Mesothelial cell of epicardium (in vitro differentiated cells): ENCODE results near the gene METAP1D. TPM values are rescaled to one million over a fixed set of nuclear protein-coding genes. Genes with fewer than 3 reads are reported as not detected.

Source experiments
- DNase-seq, 2 experiments: peaks; one replicate each; pipeline ENCODE4 v3.0.0; 2021; ENCODE audit warnings: low spot score in 2 of 2; ENCODE audit not compliant: unreplicated experiment in 2 of 2
- H3K27ac Mint-ChIP-seq: 2 replicates; pipeline ENCODE4 v1.8.0; 2021; ENCODE audit warnings: mixed read lengths
- H3K27me3 Mint-ChIP-seq: 2 replicates; pipeline ENCODE4 v1.8.0; 2021; ENCODE audit warnings: low read depth, mixed read lengths
- H3K36me3 Mint-ChIP-seq: 2 replicates; pipeline ENCODE4 v1.8.0; 2021; ENCODE audit warnings: mixed read lengths
- H3K4me1 Mint-ChIP-seq: 2 replicates; pipeline ENCODE4 v1.8.0; 2021; ENCODE audit warnings: mixed read lengths
- H3K4me3 Mint-ChIP-seq: 2 replicates; pipeline ENCODE4 v1.8.0; 2021; ENCODE audit warnings: mild to moderate bottlenecking, moderate library complexity, mixed read lengths
- H3K9me3 Mint-ChIP-seq: 2 replicates; pipeline ENCODE4 v1.8.0; 2021; ENCODE audit warnings: mixed read lengths
- total RNA-seq: library from RNA; stranded (reverse); gene quantifications from 3 replicates; pipeline ENCODE4 v1.2.1, GENCODE V29; 2021
- TF ChIP-seq, protein P1 (sequence below): fragments of 200-600 bp; sonication (generic); IDR thresholded peaks from one replicate; pipeline ENCODE4 v1.5.0; 2021; ENCODE audit warnings: antibody characterized with exemption; ENCODE audit not compliant: unreplicated experiment

METAP1D gene
- total RNA-seq, 1 donor from 2014 or later: 13.5 TPM

GRCh38 chr2:172094294-172095145, 94.8 kb downstream of the METAP1D start:
- Mint-ChIP-seq H3K27ac (peak overlapping the region; percentile 97), H3K27me3 (peaks cover 76% of the 10 kb centered on the region), H3K4me1 (peaks cover 50% of the 10 kb centered on the region), H3K9me3 (no peaks in the 10 kb centered on the region), H3K36me3 (no peaks in the 10 kb centered on the region), H3K4me3 (peak overlapping the region; percentile 70)
- TF ChIP-seq, protein P1, sequence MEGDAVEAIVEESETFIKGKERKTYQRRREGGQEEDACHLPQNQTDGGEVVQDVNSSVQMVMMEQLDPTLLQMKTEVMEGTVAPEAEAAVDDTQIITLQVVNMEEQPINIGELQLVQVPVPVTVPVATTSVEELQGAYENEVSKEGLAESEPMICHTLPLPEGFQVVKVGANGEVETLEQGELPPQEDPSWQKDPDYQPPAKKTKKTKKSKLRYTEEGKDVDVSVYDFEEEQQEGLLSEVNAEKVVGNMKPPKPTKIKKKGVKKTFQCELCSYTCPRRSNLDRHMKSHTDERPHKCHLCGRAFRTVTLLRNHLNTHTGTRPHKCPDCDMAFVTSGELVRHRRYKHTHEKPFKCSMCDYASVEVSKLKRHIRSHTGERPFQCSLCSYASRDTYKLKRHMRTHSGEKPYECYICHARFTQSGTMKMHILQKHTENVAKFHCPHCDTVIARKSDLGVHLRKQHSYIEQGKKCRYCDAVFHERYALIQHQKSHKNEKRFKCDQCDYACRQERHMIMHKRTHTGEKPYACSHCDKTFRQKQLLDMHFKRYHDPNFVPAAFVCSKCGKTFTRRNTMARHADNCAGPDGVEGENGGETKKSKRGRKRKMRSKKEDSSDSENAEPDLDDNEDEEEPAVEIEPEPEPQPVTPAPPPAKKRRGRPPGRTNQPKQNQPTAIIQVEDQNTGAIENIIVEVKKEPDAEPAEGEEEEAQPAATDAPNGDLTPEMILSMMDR: no peak
- DNase-seq: peak; percentile 25 to 56

DNA sequence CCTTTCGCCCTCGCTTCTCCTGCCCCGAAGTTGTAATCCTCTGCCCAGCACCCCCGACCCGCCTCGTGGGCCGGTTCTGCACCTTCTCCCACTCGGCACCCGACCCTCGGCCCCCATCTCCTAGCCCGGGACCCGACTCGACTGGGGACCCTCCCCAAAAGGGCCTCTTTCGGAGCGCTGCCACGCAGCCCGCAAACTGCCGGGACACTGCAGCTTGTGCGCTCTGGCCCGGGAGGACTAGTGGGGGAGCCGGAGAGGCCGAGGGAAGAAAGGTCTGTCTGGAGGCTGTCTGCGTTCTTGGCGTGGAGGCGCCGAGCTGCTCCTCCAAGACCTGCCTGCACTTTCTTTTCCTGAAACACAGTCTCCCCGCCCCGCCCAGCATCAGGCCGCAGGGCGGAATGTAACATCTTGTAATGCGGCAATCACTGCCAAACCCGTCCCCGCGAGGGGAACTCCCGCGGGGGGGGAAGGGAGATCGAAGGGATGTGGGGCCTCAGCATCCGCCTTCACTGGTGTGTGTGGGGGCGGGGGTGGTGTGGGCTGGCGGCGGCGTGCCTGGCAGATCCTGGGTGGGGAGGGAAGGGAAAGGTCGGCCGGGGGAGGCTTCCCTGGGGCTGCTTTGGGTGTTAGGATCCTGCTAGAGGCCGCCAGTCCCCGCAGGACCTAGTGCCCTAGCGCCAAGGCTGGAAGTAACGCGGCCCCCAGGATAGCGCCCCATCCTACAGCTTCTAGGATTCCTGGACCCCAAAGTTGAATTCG, 95.6 kb downstream of the METAP1D start:
- DNase-seq: peak; percentile 61 to 84
- no peaks in the 10 kb centered on the region for H3K36me3 Mint-ChIP-seq
- H3K9me3 Mint-ChIP-seq: no peaks in the 10 kb centered on the region
- TF ChIP-seq, protein P1: no peak
- H3K27me3 Mint-ChIP-seq: peaks cover 74% of the 10 kb centered on the region
- H3K4me3 Mint-ChIP-seq: peak overlapping the region; percentile 70
- peak overlapping the region; percentile 97 for H3K27ac Mint-ChIP-seq
- peaks cover 52% of the 10 kb centered on the region for H3K4me1 Mint-ChIP-seq

DNA sequence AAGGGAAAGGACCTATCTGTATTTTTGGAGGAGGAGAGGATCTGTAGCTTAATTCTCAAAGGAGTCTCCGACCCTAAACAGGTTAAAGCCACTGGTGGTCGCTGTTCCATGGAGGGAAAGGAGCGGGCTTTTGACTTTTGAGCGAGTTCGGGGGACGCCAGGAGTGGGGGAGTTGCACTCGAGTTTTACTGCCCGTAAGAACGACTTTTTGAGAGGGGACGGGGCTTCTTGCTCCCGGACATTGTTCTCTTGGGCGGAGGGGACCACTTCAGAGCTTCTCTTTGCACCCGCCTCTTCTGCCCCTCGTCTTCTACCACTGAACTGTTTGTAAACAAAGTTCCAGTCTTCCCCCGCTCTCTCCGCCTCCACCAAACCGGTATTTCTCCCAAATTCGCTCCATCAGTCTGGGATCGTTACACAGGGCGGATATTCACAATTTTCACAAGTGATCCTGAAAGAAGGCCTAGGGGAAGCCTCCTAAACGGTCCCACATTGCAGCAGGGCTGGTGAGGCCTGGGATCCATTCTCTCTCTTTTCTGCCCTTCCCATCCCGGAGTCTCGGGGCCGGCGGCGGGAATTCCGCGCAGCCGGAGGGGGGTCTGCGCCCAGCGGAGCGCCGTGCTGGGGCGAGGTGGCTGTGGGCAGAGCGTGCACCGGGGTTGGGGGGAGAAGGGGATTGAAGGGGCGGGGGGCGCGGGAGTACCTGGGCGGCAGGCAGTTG, 96.3 kb downstream of the METAP1D start:
- Mint-ChIP-seq H3K4me1 (peaks cover 53% of the 10 kb centered on the region), H3K4me3 (peak overlapping the region; percentile 70), H3K36me3 (no peaks in the 10 kb centered on the region), H3K27me3 (peaks cover 74% of the 10 kb centered on the region), H3K27ac (peak overlapping the region; percentile 97), H3K9me3 (no peaks in the 10 kb centered on the region)
- DNase-seq: peak; percentile 28 to 59
- TF ChIP-seq, protein P1: no peak

DNA sequence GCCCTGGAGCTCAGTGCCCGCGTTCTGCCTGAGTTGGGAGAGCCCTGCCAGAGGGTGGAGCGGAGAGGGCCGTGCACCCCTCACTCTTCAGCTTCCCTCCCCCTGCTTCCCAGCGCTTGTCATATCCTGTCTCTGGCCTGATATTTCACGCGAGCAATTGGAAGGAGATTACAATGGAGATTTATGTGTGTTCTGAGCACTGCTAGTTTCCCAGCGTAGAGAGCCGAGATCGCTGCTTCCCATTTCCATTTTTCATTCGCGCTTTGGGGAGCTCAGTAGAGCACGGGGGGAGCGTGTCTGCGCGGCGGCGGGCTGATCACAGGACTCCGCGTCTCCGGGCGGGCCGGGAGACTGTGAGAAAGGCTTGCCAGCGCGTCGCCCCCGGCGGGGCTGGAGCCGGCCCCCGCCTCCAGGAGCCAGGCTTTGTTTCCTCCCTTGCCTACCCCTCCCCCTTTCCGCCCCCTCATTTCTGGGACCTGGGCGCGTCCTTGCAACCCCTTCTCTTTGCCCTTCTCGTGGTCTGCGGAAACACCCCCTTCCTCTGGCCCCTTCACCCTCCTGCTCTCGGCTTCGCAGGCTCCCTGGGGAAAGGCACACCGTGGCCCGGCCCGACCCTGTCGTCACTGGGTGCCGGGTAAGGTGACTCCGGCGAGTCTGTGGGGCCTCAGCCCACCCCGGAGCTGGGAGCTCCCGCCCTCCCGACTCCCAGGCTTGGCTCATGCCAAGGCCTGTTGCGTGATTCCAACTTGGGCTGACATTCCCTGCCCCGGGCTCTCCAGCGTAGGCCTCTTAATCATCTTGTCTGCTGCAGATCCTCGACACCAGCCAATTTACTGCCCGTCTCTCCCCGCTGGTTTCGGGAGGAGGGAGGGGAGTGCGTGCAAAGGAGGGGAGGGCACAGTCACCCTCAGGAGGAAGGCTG, 97.1 kb downstream of the METAP1D start:
- Mint-ChIP-seq H3K36me3 (no peaks in the 10 kb centered on the region), H3K27ac (peak overlapping the region; percentile 95), H3K9me3 (no peaks in the 10 kb centered on the region), H3K27me3 (peaks cover 75% of the 10 kb centered on the region), H3K4me1 (peaks cover 59% of the 10 kb centered on the region), H3K4me3 (peak overlapping the region; percentile 70)
- TF ChIP-seq, protein P1: no peak
- peak; percentile 57 to 80 for DNase-seq
